Vagina (tissue), 2 donors: ENCODE results near the gene TRPM4.

ENCODE experiments used
- POLR2AphosphoS5 ChIP-seq, 2 donors: sonication (generic); formaldehyde crosslinking; IDR thresholded peaks; one replicate each; pipeline ENCODE4 v1.9.0; 2017; ENCODE audit warnings: antibody characterized with exemption in 2 of 2, mild to moderate bottlenecking in 2 of 2, low read depth in 1 of 2; ENCODE audit not compliant: insufficient read depth in 1 of 2
- TF ChIP-seq, protein P1 (sequence below), 3 experiments: fragments of 450-650 bp in 2 of 3; fragments of 200-600 bp in 1 of 3; sonication (generic) in 1 of 3; IDR thresholded peaks; one replicate each; pipeline ENCODE4 v1.5.1; 2017 to 2019; ENCODE audit warnings: antibody characterized with exemption in 3 of 3, mild to moderate bottlenecking in 2 of 3, moderate library complexity in 2 of 3

DNA sequence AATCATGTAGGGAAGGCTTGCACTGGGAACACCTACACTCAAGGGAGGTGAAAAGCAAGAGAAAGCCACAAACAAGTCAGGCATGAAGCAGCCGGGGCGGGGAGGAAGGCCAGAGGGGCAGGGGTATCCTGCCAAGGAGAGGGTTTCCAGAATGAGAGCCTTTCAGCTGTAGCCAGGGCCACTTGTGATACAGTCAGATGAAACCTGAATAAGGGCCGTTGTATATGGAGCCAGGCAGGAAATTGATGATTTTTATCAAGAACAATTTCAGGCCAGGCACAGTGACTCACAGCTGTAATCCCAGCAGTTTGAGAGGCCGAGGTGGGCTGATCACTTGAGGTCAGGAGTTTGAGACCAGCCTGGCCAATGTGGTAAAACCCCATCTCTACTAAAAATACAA lies 4.4 kb downstream of the TRPM4 start:
- no peak for TF ChIP-seq POLR2AphosphoS5 (IDR thresholded peaks at IDR 0.05; ENCODE audit: insufficient read depth in 1 of 2, low read depth in 1 of 2)
- TF ChIP-seq, protein P1, sequence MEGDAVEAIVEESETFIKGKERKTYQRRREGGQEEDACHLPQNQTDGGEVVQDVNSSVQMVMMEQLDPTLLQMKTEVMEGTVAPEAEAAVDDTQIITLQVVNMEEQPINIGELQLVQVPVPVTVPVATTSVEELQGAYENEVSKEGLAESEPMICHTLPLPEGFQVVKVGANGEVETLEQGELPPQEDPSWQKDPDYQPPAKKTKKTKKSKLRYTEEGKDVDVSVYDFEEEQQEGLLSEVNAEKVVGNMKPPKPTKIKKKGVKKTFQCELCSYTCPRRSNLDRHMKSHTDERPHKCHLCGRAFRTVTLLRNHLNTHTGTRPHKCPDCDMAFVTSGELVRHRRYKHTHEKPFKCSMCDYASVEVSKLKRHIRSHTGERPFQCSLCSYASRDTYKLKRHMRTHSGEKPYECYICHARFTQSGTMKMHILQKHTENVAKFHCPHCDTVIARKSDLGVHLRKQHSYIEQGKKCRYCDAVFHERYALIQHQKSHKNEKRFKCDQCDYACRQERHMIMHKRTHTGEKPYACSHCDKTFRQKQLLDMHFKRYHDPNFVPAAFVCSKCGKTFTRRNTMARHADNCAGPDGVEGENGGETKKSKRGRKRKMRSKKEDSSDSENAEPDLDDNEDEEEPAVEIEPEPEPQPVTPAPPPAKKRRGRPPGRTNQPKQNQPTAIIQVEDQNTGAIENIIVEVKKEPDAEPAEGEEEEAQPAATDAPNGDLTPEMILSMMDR (IDR thresholded peaks at IDR 0.05) = no peak
